HCT116 (cell line): Measurements from ENCODE around the gene ALDH3A2. TPM values are rescaled to one million over a fixed set of nuclear protein-coding genes. Genes with fewer than 3 reads are reported as not detected.

Experiments
- ATAC-seq: fragments of 200-7000 bp; cut with Tn5 transposase; 2 replicates; pipeline ENCODE4 v1.9.1; 2020; ENCODE audit warnings: mild to moderate bottlenecking, moderate library complexity
- BruUV-seq: library from RNA; stranded (reverse); fragments of 400-500 nt; replicated peaks from 2 replicates; lab custom pipeline; 2021; lab: Mats Ljungman, UMichigan
- CTCF ChIA-PET: fragments of 300-600 bp; sonication (Branson Sonifier 250); formaldehyde crosslinking; loops from one replicate; lab custom pipeline; 2021; ENCODE audit warnings: antibody characterized with exemption; lab: Charles Lee
- POLR2A ChIA-PET: fragments of 300-600, 350-600 bp; sonication (Branson Sonifier 250); formaldehyde crosslinking; loops from one replicate; lab custom pipeline; 2021; ENCODE audit warnings: antibody characterized with exemption; lab: Charles Lee
- RAD21 ChIA-PET, 2 experiments: fragments of 300-600 bp; sonication (Branson Sonifier 250); formaldehyde crosslinking; loops; one replicate each; lab custom pipeline; 2023; ENCODE audit warnings: low total read pairs in 2 of 2; ENCODE audit not compliant: uncharacterized antibody in 2 of 2, unreplicated experiment in 2 of 2, low non-redundant PET in 1 of 2; lab: Charles Lee
- DNase-seq: peaks from one replicate; pipeline ENCODE4 v3.0.0-alpha.2; 2010; ENCODE audit warnings: low read depth, low spot score
- H2AFZ ChIP-seq: fragments of 200-600 bp; shearing (Covaris generic), sonication (generic); 2 replicates; pipeline ENCODE4 v1.6.1; 2017; ENCODE audit warnings: low read depth, mixed run types, mixed read lengths, antibody characterized with exemption, low read length; ENCODE audit not compliant: poor library complexity, severe bottlenecking
- H3K27ac ChIP-seq: 2 replicates; pipeline ENCODE4 v1.5.1; 2012; ENCODE audit warnings: low read depth, low read length
- H3K27me3 ChIP-seq: fragments of 200-600 bp; sonication (generic); 2 replicates; pipeline ENCODE4 v1.6.1; 2016; ENCODE audit warnings: mixed run types, low read length, mixed read lengths; ENCODE audit not compliant: insufficient read depth
- H3K36me3 ChIP-seq, 2 experiments: fragments of 200-500 bp in 1 of 2; fragments of 200-600 bp in 1 of 2; sonication (Bioruptor generic) in 1 of 2; sonication (generic) in 1 of 2; 2 replicates each; pipeline versions ENCODE4 v1.5.1 to v1.6.1; 2014 to 2016; ENCODE audit warnings: low read length in 2 of 2, inconsistent platforms in 1 of 2, mixed read lengths in 1 of 2, mixed run types in 1 of 2; ENCODE audit not compliant: insufficient read depth in 2 of 2, control insufficient read depth in 1 of 2
- H3K4me1 ChIP-seq, 2 experiments: fragments of 200-600 bp in 1 of 2; sonication (generic) in 1 of 2; 2 replicates each; pipeline versions ENCODE4 v1.5.1 to v1.6.1; 2012 to 2017; ENCODE audit warnings: low read length in 2 of 2, inconsistent platforms in 1 of 2, mild to moderate bottlenecking in 1 of 2, mixed read lengths in 1 of 2, mixed run types in 1 of 2, moderate library complexity in 1 of 2; ENCODE audit not compliant: insufficient read depth in 2 of 2, control insufficient read depth in 1 of 2
- H3K4me2 ChIP-seq: fragments of 200-600 bp; sonication (generic); 2 replicates; pipeline ENCODE4 v1.6.1; 2017; ENCODE audit warnings: mixed run types, low read length, mixed read lengths
- H3K4me3 ChIP-seq, 2 experiments: fragments of 200-600 bp in 1 of 2; sonication (generic) in 1 of 2; replicated peaks in 1 of 2; 2 replicates each; pipeline ENCODE4 v1.5.1; 2011 to 2016; ENCODE audit warnings: low read length in 2 of 2, control low read depth in 1 of 2, low read depth in 1 of 2, mild to moderate bottlenecking in 1 of 2, mixed read lengths in 1 of 2, mixed run types in 1 of 2
- H3K79me2 ChIP-seq: fragments of 200-600 bp; sonication (generic); 2 replicates; pipeline ENCODE4 v1.6.1; 2017; ENCODE audit warnings: mild to moderate bottlenecking, mixed run types, low read length, moderate library complexity, mixed read lengths; ENCODE audit not compliant: insufficient read depth
- H3K9ac ChIP-seq: fragments of 200-600 bp; sonication (generic); 2 replicates; pipeline ENCODE4 v1.6.1; 2016; ENCODE audit warnings: low read length, mixed read lengths
- H3K9me2 ChIP-seq: fragments of 200-600 bp; sonication (generic), shearing (Covaris generic); 2 replicates; pipeline ENCODE4 v1.6.1; 2017; ENCODE audit warnings: mixed run types, mild to moderate bottlenecking, moderate library complexity; ENCODE audit not compliant: insufficient read depth
- H3K9me3 ChIP-seq, 2 experiments: fragments of 200-500 bp in 1 of 2; fragments of 200-600 bp in 1 of 2; sonication (Bioruptor generic) in 1 of 2; sonication (generic) in 1 of 2; 2 replicates each; pipeline ENCODE4 v1.6.1; 2014 to 2017; ENCODE audit warnings: low read length in 2 of 2, mixed read lengths in 2 of 2, inconsistent platforms in 1 of 2, low read depth in 1 of 2, mild to moderate bottlenecking in 1 of 2, mixed run types in 1 of 2, moderate library complexity in 1 of 2; ENCODE audit not compliant: control insufficient read depth in 1 of 2, insufficient read depth in 1 of 2
- H4K20me1 ChIP-seq: fragments of 200-600 bp; sonication (generic), shearing (Covaris generic); 2 replicates; pipeline ENCODE4 v1.6.1; 2017; ENCODE audit warnings: mixed run types, mild to moderate bottlenecking, moderate library complexity; ENCODE audit not compliant: insufficient read depth
- CBX3 ChIP-seq: IDR thresholded peaks from 2 replicates; pipeline ENCODE4 v1.6.1; 2012; ENCODE audit warnings: low read depth
- CTCF ChIP-seq, 3 experiments: fragments of 200-600 bp in 1 of 3; sonication (generic) in 1 of 3; IDR thresholded peaks in 2 of 3; conservative IDR thresholded peaks in 1 of 3; 2 replicates each; pipeline ENCODE4 v1.5.1; 2012 to 2017; ENCODE audit warnings: low read depth in 2 of 3, low read length in 2 of 3, antibody characterized with exemption in 1 of 3, borderline replicate concordance in 1 of 3, control low read depth in 1 of 3, mild to moderate bottlenecking in 1 of 3, mixed read lengths in 1 of 3, mixed run types in 1 of 3, moderate library complexity in 1 of 3; ENCODE audit not compliant: insufficient read depth in 1 of 3
- EGR1 ChIP-seq: IDR thresholded peaks from 2 replicates; pipeline ENCODE4 v1.6.1; 2012; ENCODE audit warnings: low read depth
- EZH2phosphoT487 ChIP-seq: fragments of 200-600 bp; IDR thresholded peaks from 2 replicates; pipeline ENCODE4 v1.6.1; 2018; ENCODE audit warnings: antibody characterized with exemption, borderline replicate concordance
- MAX ChIP-seq: IDR thresholded peaks from 2 replicates; pipeline ENCODE4 v1.6.1; 2012
- YY1 ChIP-seq: IDR thresholded peaks from 2 replicates; pipeline ENCODE4 v1.6.1; 2011; ENCODE audit warnings: low read length, low read depth, moderate library complexity, mild to moderate bottlenecking; ENCODE audit not compliant: insufficient replicate concordance; ENCODE audit errors: extremely low read depth
- ZNF274 ChIP-seq: fragments of 200-500 bp; sonication (Bioruptor generic); IDR thresholded peaks from 2 replicates; pipeline ENCODE4 v1.6.1; 2014; ENCODE audit warnings: mild to moderate bottlenecking, low read depth, low read length, inconsistent platforms
- intact Hi-C: fragments of 100-400 bp; cut with micrococcal nuclease; formaldehyde crosslinking; loops from 2 replicates; pipeline ENCODE4 v1.10.0; 2022
- total RNA-seq: library from RNA; stranded (reverse); gene quantifications from one replicate; pipeline ENCODE4 v1.2.1, GENCODE V29; 2021; ENCODE audit not compliant: unreplicated experiment

Gene ALDH3A2
- total RNA-seq, 1 experiment from 2014 or later = 86.8 TPM

- no peak for TF ChIP-seq CTCF (IDR thresholded peaks at IDR 0.05 in 2 of 3, conservative IDR thresholded peaks at IDR 0.05 in 1 of 3; ENCODE audit: borderline replicate concordance in 1 of 3, insufficient read depth in 1 of 3, low read depth in 2 of 3, low read length in 2 of 3)
- TF ChIP-seq YY1 = no peak
- no peak for TF ChIP-seq EGR1
- no peak for TF ChIP-seq EZH2phosphoT487
Measured at GRCh38 chr17:19641687-19642372, 6.7 kb upstream of the ALDH3A2 start (continued).

GRCh38 chr17:19642373-19642893, 6.1 kb upstream of the ALDH3A2 start:
- RAD21 ChIA-PET = no interaction called here
- H3K36me3 ChIP-seq = no peaks in the 10 kb centered on the region
- TF ChIP-seq MAX (no peak), ZNF274 (no peak), EZH2phosphoT487 (no peak), CBX3 (no peak), CTCF (IDR thresholded peaks at IDR 0.05 in 2 of 3, conservative IDR thresholded peaks at IDR 0.05 in 1 of 3; ENCODE audit: borderline replicate concordance in 1 of 3, insufficient read depth in 1 of 3, low read depth in 2 of 3, low read length in 2 of 3) (no peak)
- TF ChIP-seq, all 23 proteins: peak for 0
- Histone ChIP-seq H3K9ac (no peak overlapping the region), H3K4me2 (peak overlapping the region; percentile 34), H3K9me3 (no peaks in the 10 kb centered on the region), H2AFZ (no peak overlapping the region), H3K79me2 (no peaks in the 10 kb centered on the region), H4K20me1 (no peaks in the 10 kb centered on the region), H3K9me2 (no peaks in the 10 kb centered on the region; the same call in 1 of the 2 replicates), H3K27me3 (no peaks in the 10 kb centered on the region), H3K27ac (no peak overlapping the region), H3K4me3 (no peak overlapping the region), H3K4me1 (peaks cover 45 to 60% of the 10 kb centered on the region in 2 experiments)
- ATAC-seq (no peak), DNase-seq (no peak)
- intact Hi-C loops = no loop called here
- ChIA-PET POLR2A (interaction anchor here (0.7 kb wide), 1 partner anchor 139 kb away, joined by 4 read pairs; no protein-coding TSS in a partner anchor), CTCF (no interaction called here)
- BruUV-seq = no TSS peak
